ENCODE results near the gene CISD2.

- TF ChIP-seq, protein P1, sequence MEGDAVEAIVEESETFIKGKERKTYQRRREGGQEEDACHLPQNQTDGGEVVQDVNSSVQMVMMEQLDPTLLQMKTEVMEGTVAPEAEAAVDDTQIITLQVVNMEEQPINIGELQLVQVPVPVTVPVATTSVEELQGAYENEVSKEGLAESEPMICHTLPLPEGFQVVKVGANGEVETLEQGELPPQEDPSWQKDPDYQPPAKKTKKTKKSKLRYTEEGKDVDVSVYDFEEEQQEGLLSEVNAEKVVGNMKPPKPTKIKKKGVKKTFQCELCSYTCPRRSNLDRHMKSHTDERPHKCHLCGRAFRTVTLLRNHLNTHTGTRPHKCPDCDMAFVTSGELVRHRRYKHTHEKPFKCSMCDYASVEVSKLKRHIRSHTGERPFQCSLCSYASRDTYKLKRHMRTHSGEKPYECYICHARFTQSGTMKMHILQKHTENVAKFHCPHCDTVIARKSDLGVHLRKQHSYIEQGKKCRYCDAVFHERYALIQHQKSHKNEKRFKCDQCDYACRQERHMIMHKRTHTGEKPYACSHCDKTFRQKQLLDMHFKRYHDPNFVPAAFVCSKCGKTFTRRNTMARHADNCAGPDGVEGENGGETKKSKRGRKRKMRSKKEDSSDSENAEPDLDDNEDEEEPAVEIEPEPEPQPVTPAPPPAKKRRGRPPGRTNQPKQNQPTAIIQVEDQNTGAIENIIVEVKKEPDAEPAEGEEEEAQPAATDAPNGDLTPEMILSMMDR (conservative IDR thresholded peaks at IDR 0.05) = no peak
- TF ChIP-seq ZFX (IDR thresholded peaks at IDR 0.05) = no peak
Observed at GRCh38 chr4:102826105-102826889, 42.5 kb upstream of the CISD2 start.
